Mucosa of stomach (tissue), 1 donor: Measurements from ENCODE around the gene CLCN6.

ENCODE experiments used
- H3K27me3 ChIP-seq: one replicate; pipeline ENCODE4 v1.7.0; 2013; ENCODE audit warnings: mild to moderate bottlenecking, low read length; ENCODE audit not compliant: control insufficient read depth, insufficient read depth
- H3K36me3 ChIP-seq: one replicate; pipeline ENCODE4 v1.7.0; 2013; ENCODE audit warnings: low read length; ENCODE audit not compliant: control insufficient read depth, insufficient read depth
- H3K4me1 ChIP-seq: one replicate; pipeline ENCODE4 v1.7.0; 2013; ENCODE audit warnings: mild to moderate bottlenecking, low read length; ENCODE audit not compliant: control insufficient read depth, insufficient read depth
- H3K4me3 ChIP-seq: one replicate; pipeline ENCODE4 v1.7.0; 2013; ENCODE audit warnings: low read length
- H3K9ac ChIP-seq: one replicate; pipeline ENCODE4 v1.7.0; 2013; ENCODE audit warnings: mild to moderate bottlenecking, low read length, moderate library complexity
- H3K9me3 ChIP-seq: one replicate; pipeline ENCODE4 v1.7.0; 2013; ENCODE audit warnings: mild to moderate bottlenecking, low read length, moderate library complexity; ENCODE audit not compliant: control insufficient read depth
- donor health status: Pancreatic carcinoma.

CLCN6 gene

DNA sequence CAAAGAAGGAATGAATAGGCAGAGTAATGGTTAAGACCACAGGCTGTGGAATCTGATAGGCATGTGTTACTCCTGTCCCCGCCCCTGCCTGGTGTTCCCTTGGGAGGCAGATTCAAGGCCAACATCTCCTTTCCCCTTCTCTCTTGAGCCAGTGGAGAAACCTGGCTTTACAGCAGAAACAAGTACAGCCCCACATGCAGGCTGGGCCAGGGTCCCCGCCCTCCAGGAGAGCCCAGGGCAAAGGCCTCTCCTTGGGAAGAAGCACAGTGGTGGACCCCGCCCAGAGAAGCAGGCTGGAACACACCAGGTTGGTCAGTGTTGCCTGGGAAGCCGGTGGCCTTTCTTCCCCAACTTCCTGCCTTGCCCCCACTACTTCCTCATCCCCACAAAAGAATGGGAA, 37.2 kb upstream of the CLCN6 start:
- Histone ChIP-seq H3K9me3 (no peaks in the 10 kb centered on the region), H3K4me1 (no peaks in the 10 kb centered on the region), H3K27me3 (peaks cover 6% of the 10 kb centered on the region), H3K4me3 (no peak overlapping the region), H3K9ac (no peak overlapping the region), H3K36me3 (no peaks in the 10 kb centered on the region)

DNA sequence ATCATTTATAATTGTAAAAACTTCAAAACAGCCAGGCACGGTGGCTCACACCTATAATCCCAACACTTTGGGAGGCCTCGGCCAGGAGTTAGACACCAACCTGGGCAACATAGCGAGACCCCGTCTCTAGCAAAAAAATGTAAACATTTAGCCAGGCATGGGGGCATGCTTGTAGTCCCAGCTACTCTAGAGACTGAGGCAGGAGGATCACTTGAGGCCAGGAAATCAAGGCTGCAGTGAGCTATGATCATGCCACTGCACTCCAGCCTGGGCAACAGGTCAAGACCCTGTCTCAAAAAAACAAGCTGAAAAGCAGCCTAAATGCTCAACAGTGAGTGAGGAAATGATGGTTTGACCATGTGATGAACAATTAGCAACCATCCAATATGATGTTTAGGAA, 36.7 kb upstream of the CLCN6 start:
- Histone ChIP-seq H3K9me3 (no peaks in the 10 kb centered on the region), H3K4me3 (no peak overlapping the region), H3K4me1 (no peaks in the 10 kb centered on the region), H3K36me3 (no peaks in the 10 kb centered on the region), H3K27me3 (peaks cover 6% of the 10 kb centered on the region), H3K9ac (no peak overlapping the region)

DNA sequence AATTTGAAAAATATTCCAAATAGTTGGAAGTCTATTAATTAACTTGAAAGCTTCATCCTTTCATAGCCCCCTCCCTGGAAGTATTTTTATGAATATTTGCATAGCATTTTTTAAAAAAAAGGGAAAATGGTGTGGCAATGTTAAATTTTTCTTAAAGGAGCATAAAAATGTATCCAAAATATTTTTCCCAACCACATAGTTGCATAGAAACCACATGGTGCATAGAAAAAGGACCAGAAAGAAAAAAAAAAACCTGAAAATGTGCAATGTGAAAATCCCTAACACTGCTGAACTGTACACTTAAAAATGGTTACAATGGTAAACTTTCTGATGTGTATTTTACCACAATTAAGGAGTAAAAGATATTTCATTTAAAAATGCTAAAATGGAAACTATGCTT, 36.0 kb upstream of the CLCN6 start:
- Histone ChIP-seq H3K9ac (no peak overlapping the region), H3K4me3 (no peak overlapping the region), H3K27me3 (peaks cover 6% of the 10 kb centered on the region), H3K36me3 (no peaks in the 10 kb centered on the region), H3K4me1 (no peaks in the 10 kb centered on the region), H3K9me3 (no peaks in the 10 kb centered on the region)

DNA sequence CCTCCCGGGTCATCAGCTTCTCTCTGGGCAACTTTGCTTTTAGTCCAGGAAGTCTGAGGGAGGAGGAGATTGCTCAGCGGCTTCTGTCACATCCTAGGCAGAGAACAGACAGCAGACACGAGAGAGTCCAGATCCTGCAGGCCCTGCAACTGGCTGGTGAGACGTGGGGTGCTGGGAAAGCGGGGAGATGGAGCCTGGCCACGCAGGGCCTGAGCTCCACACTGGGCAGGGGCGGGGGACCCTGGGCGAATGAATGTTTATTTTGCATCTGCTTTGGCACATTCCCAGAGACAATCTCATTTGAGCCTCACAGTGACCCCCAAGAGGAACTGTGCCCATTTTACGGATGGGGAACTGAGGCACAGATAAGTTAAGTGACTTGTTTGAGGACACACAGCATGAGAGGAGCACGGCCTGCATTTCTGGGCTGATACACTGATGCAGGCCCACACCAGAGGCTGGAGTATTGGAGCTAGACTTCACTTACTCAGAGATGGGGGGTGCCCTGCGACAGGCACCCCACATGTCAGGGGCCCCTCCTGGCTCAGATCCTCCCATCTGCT, 34.4 kb upstream of the CLCN6 start:
- no peaks in the 10 kb centered on the region for H3K9me3 ChIP-seq
- H3K9ac ChIP-seq, result no peak overlapping the region
- no peak overlapping the region for H3K4me3 ChIP-seq
- peaks cover 3% of the 10 kb centered on the region for H3K27me3 ChIP-seq
- H3K36me3 ChIP-seq, result no peaks in the 10 kb centered on the region
- H3K4me1 ChIP-seq, result no peaks in the 10 kb centered on the region

DNA sequence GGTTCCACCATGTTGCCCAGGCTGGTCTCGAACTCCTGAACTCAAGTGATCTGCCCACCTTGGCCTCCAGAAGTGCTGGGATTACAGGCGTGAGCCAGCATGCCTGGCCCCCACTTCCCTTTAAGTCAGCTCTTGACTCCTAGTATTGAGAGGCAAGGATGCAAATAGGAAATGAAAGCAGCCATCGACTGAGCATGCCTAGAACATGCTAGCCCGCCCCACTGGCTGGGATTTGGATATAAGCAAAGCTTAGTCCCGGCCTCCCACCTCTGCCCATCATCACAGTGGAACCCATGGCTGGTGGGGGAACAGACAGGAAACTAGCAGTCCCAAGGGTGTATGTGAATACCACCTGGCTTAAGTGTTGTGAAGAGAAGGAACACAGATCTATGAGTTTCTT, 33.5 kb upstream of the CLCN6 start:
- Histone ChIP-seq H3K36me3 (no peaks in the 10 kb centered on the region), H3K27me3 (peaks cover 3% of the 10 kb centered on the region), H3K9ac (no peak overlapping the region), H3K4me3 (no peak overlapping the region), H3K9me3 (no peaks in the 10 kb centered on the region), H3K4me1 (no peaks in the 10 kb centered on the region)

DNA sequence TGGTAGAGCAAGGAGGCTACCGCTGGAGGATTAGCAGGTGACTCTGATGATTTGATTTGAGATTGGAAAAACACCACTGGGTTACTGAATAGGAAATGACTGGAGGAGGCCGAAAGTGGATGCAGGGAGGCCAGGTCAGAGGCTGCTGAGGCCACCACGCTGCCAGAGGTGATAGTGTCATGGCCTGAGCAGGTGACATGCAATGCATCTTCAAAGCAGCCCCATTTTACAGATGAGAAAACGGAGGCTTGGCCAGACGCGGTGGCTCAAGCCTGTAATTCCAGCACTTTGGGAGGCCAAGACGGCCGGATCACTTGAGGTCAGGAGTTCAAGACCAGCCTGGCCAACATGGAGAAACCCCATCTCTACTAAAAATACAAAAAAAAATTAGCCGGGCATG, 31.2 kb upstream of the CLCN6 start:
- no peaks in the 10 kb centered on the region for H3K36me3 ChIP-seq
- no peak overlapping the region for H3K9ac ChIP-seq
- no peak overlapping the region for H3K4me3 ChIP-seq
- H3K27me3 ChIP-seq, result peaks cover 3% of the 10 kb centered on the region
- H3K9me3 ChIP-seq, result no peaks in the 10 kb centered on the region
- no peaks in the 10 kb centered on the region for H3K4me1 ChIP-seq

DNA sequence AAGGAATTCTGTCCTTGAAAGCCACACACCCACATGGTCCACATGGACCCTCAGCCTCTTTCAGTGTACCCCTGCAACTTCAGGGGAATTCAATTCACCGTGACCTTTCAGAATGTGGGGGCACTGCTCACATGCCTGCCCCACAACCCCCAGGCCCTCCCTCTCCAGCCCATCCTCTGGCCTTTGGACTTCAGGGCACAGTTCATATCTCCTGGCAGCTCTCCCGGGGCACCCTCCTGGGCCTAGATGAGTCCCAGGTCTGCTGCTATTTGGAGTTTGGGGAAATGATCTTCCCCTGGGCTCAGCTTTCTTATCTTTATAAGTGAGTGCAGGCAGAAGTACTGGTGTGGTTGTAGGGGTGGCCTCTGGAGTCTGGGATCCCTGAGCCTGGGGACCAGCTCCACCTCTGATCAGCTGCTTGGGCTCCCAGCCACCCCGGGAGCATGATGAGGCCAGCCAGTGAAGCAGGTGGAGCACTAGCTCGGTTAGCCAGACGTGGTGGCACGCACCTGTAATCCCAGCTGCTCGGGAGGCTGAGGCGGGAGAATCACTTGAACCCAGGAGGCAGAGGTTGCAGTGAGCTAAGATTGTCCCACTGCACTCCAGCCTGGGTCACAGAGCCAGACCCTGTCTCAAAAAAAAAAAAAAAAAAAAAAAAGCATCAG, 28.2 kb upstream of the CLCN6 start:
- Histone ChIP-seq H3K4me1 (no peaks in the 10 kb centered on the region), H3K9me3 (no peaks in the 10 kb centered on the region), H3K36me3 (no peaks in the 10 kb centered on the region), H3K27me3 (no peaks in the 10 kb centered on the region), H3K9ac (no peak overlapping the region), H3K4me3 (no peak overlapping the region)

DNA sequence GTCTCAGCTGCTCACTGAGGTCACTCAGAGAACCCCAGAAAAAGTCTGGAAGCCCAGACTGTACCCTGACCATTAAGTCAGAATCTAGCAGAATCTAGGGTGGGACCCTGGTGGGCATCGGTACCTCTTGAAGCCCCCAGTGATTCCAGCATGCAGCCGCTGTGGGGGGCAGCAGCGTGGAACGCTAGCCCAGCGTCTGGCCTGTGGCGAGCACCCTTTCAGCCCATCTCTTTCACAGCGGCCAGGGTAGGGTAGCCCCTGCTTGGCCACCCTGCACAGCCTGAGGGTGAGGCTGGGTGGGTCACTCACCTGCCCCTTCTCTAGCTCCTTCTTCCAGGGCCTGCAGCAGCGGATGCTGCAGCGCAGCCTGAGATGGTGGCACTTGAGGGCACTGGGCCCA, 27.7 kb upstream of the CLCN6 start:
- no peak overlapping the region for H3K9ac ChIP-seq
- H3K4me1 ChIP-seq, result no peaks in the 10 kb centered on the region
- H3K4me3 ChIP-seq, result no peak overlapping the region

DNA sequence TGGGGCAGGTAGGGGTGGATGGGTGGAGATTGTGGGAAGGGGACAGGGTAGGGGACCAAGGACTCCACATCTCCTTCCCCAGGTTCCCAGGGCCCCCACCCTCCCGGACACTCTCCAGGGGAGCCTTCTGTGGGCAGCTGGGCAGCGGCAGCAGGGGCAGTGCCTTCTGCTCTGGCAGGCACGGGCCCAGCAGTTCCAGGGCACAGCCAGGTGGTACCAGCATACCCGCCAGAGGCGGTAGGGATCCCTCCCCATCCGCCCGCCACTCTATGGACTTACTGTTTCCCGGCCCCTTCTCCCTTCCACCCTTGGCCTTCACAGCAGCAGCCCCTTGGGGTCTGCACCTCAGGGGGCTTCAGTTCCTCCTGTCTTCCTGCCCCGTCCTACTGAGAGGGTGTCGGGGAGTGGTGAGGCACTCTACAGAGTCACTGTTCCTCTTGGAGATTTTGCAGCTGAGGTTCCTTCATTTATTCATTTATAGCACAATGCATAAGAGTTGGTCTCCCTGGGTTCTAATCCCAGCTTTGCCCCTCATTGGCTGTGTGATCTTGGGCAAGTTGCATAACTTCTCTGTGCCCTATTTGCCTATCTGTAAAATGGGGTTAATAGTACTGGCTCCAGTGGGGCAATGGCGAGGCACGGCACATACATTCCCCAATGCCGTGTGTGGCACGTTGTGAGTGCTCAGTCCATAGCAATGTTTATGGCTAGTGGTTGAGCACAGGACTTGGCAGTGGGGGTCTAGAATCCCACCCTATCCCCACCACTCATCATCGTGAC, 27.0 kb upstream of the CLCN6 start:
- Histone ChIP-seq H3K4me1 (no peaks in the 10 kb centered on the region), H3K36me3 (no peaks in the 10 kb centered on the region), H3K27me3 (no peaks in the 10 kb centered on the region), H3K9ac (no peak overlapping the region), H3K9me3 (no peaks in the 10 kb centered on the region), H3K4me3 (no peak overlapping the region)

More for the DNA sequence above, 27.7 kb upstream of the CLCN6 start:
- H3K36me3 ChIP-seq, result no peaks in the 10 kb centered on the region
- no peaks in the 10 kb centered on the region for H3K27me3 ChIP-seq
- no peaks in the 10 kb centered on the region for H3K9me3 ChIP-seq

DNA sequence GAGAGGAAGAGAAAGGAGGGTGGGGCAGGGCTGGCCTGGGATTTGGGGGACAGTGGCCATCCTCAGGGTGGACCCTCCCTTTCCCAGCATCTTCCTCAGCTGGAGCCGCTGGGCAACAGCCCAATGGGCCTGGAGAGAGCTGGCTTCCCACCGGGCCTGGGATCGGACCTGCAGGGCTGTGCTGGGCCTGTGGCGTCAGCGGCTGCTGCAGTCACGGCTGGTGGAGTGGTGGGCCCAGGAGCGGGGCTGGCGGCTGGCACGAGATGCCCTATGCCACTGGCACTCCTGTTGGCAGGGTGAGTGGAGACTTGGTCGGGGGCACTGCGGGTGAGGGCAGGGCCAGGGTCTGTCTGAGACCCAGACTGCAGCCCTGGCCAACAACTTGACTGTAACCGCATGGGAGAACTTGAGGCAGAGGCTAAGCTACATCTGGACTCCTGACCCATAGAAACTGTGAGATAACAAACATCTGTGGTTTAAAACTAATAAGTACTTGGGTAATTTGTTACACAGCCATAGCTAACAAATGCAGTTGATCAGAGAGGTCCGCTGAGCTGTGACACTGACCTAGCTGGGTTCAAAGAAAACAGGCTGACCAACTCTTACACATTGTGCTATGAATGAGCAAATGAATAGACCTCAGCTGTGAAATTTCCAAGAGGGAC, 26.1 kb upstream of the CLCN6 start:
- peaks cover 5% of the 10 kb centered on the region for H3K4me1 ChIP-seq
- no peaks in the 10 kb centered on the region for H3K36me3 ChIP-seq
- no peak overlapping the region for H3K9ac ChIP-seq
- H3K4me3 ChIP-seq, result no peak overlapping the region
- H3K27me3 ChIP-seq, result no peaks in the 10 kb centered on the region
- H3K9me3 ChIP-seq, result no peaks in the 10 kb centered on the region

DNA sequence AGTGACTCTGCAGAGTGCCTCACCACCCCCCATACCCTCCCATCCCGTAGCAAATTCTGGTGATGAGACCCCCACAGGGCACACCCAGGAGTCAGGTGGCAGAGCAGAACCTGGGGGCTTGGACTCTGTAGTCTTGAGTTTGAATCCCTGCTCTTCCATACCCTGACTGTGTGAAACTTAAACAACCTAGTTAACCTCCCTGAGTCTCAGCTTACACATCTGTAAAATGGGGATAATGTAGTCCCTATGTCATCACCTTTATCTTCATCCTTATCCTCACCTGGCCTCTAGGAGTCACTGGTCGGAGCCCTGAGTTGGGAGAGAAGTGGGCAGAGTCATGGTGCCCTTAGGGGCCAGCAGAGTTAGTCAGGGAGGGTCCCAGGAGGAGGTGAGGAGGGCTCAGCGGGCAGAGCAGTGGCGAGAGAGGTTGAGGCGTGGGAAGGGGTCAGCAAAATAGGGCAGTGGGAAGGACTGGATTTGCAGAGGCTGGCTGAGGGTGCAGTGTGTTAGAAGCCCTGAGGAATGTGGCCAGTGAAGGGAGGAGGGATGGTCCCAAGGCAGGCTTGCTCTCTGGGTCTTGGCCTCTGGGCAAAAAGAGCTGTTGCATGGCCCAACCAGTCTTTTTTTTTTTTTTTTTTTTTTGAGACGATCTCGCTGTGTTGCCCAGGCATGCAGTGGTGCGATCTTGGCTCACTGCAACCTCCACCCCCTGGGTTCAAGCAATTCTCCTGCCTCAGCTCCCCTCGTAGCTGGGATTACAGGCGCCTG, 25.4 kb upstream of the CLCN6 start:
- Histone ChIP-seq H3K36me3 (no peaks in the 10 kb centered on the region), H3K4me1 (peaks cover 12% of the 10 kb centered on the region), H3K9ac (no peak overlapping the region), H3K4me3 (no peak overlapping the region), H3K9me3 (no peaks in the 10 kb centered on the region), H3K27me3 (no peaks in the 10 kb centered on the region)
